Stromal cell of bone marrow (primary cell): ENCODE results near the gene SMCHD1.
"Not testable (repeated sequence)": the region's sequence is repeated elsewhere in the genome, so short reads cannot be mapped to it uniquely, and the experiment has no call there.

Experiments used
- DNase-seq: peaks from one replicate; pipeline ENCODE4 v3.0.0-alpha.2; 2012; ENCODE audit warnings: low read depth

Gene SMCHD1

GRCh38 chr18:2716394-2717326, 61.1 kb downstream of the SMCHD1 start:
- DNase-seq = no peak

DNA sequence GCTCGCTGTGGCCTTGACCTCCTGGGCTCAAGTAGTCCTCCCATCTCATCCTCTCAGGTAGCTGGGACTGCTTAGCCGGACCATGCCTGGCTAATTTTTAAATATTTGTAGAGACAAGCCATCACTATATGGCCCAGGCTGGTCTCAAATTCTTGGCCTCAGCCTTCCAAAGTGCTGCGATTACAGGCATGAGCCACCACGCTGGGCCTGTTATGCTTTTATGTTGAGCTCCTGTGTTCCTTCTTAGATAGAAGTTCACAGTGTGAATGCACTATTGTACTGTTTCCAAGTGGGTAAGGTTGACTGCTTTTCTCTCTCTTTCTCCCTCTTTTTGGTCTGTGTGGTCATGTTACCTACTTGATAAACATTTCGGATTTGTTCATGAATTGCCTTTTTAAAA, 61.9 kb downstream of the SMCHD1 start:
- no peak for DNase-seq

DNA sequence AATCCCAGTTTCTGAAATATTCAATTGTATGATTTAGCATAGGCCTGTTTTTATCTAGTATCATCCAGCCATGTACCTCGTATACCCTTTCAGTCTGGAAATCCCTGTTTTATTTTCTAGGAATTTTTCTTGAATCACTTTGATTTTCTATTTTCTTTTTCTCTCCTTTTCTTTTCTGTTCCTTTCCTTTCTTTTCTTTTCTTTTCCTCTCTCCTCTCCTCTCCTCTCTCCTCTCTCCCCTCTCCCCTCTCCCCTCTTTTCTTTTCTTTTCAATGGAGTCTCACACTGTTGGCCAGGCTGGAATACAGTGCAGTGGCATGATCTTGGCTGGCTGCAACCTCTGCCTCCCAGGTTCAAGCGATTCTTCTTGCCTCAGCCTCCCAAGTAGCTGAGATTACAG, 63.5 kb downstream of the SMCHD1 start:
- DNase-seq = no peak

DNA sequence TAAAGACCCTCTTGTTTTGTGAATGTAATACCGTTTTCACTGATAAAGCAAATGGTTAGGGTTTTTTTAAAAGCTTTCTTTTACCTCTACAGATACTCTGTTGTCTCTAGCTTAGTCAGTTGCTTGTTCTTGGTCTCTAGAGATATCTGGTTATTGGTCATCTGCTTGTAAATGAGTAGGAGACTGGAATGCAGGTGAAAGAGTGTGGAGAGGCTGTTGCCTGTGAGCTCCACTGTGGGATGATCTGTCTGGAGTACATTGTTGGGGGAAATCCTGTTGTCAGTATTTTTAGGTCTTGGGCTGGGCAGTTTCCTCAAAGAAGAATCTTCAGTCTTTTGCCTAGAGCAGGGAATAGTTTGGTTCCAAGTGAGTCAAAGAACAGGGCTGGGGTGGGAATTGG, 67.7 kb downstream of the SMCHD1 start:
- peak; percentile 1 for DNase-seq

- no peak for DNase-seq
Observed at GRCh38 chr18:2729757-2730156, 74.2 kb downstream of the SMCHD1 start.

GRCh38 chr18:2736823-2737222, 81.3 kb downstream of the SMCHD1 start:
- no peak for DNase-seq

GRCh38 chr18:2740082-2740481, 84.6 kb downstream of the SMCHD1 start:
- DNase-seq = not testable (repeated sequence)

DNA sequence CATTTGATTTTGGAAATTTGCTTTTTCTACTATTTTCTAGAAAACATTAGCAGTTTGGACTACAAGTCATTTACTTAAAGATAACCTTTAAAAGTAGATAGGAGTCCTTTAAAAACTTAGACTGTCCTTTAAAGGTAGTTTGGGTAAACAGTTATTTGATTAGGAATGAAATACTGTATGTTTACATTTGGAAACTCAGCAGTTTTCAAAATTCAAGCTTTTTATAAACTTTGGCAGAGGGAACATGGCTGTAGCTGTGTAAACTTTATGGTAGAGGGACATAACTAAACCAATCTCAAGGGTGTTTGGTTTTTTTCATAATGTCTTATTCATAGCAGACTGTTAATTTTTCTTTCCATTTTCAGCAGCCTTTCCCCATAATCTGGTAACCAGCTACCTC, 90.7 kb downstream of the SMCHD1 start:
- DNase-seq = no peak

DNA sequence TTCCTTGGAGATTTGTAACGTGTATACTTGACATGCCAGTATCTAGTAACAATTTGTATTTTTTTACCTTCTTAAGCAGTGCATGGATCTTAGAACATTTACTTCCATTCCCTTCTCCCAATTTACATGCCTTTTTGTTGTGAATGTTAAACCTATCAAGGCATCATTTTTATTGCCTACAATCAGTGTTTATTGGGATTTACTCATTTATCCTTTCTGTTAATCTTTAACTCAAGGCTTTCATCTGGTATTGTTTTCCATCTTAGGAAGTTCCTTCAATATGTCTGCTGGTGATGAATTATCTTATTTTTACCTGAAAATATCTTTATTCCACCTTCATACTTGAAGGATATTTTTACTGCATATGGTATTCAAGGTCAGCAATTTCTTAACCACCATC, 102.8 kb downstream of the SMCHD1 start:
- no peak for DNase-seq

GRCh38 chr18:2774669-2775068, 119.1 kb downstream of the SMCHD1 start:
- no peak for DNase-seq

GRCh38 chr18:2776601-2777000, 121.1 kb downstream of the SMCHD1 start:
- no peak for DNase-seq

GRCh38 chr18:2777241-2777640, 121.7 kb downstream of the SMCHD1 start:
- no peak for DNase-seq

GRCh38 chr18:2780750-2781149, 125.2 kb downstream of the SMCHD1 start:
- DNase-seq = no peak

DNA sequence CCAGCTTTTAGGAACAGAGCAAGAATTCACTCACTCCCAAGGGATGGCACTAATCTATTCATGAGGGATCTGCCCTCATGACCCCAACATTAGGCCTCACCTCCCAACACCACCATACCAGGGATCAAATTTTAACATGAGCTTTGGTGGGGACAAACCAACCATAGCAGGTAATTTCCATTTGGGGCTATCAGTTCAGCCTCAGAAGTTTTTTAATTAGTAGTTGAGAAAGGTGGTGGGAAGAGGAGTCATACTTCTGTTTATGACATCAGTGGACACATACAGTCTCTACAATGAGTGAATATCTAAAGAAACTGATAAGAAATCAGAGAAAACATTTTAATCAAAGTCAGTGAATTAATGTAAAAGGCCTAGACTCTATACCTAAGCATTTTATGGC, 131.7 kb downstream of the SMCHD1 start:
- no peak for DNase-seq

DNA sequence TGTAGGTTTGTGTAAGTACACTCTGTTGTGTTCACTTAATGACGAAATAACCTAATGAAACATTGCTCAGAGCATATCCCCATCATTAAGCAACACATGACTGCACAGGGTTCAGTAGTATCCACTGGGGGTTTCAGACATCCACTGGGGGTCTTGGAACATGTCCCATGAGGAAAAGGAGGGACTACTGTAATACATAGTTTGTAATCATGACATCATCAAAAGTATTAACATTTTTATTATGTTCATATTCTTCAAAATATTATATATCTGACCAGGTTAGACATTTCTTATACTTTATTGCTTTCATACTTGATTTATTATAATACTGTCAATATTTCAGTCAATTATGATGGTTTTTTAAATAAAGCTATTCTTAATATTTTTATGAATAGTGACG, 136.9 kb downstream of the SMCHD1 start:
- no peak for DNase-seq

GRCh38 chr18:2794159-2794558, 138.6 kb downstream of the SMCHD1 start:
- DNase-seq = no peak

GRCh38 chr18:2797951-2798350, 142.4 kb downstream of the SMCHD1 start:
- no peak for DNase-seq

DNA sequence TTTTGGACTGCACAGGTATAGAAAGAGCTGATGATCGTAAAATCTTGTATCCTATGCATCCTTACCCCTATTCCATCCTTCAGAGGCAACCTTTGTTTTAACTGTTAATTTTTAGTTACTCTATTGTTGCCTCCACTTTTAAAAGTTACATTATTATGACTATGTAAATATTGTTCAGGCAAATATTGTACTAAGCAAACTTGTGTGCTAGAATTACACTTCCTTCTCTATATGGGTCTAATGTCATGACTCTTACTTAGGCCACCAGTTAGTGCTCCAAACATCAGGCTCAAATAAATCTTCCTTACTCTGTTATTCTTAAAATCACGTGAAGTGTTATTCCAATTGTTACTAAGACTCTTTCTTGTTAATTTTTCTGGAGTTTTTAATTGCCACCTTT, 143.8 kb downstream of the SMCHD1 start:
- DNase-seq = no peak

DNA sequence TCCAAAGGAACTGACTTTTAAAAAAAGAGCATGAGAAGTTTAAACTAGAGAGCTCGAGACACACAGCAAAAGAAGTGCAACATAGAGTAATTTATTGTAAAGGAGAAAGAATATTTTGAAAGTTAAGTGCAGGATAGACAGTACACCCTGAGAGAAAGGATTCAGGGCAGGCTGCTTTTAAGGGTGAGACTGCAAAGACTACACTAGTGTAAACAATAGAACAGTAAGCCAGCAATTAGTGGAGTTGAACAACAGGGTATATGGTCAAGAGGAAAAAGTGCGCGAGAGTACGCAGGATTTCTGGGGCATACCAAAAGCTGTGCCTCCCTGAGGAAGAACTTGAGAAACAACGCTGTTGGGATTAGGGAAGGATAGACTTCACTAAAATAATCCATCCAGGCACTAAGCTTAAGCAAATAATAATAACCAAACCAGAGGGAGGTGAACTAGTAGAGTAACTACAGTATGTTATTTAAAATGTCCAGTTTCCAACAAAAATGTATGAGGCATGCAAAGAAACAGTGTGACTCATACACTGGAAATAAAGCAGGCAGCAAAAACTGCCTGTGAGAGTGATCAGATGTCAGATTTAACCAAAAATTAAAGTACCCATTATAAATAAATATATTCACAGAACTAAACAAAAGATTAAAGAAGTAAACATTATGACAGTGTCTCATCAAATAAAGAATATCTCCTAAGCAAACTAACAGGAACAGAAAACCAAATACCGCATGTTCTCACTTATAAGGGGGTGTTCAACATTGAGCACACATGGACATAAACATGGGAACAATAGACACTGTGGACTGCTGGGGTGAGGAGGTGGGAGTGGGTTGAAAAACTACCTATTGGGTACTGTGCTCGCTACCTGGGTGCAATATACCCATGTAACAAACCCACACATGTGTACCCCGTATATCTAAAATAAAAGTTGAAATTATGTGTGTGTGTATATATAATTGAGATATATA, 150.7 kb downstream of the SMCHD1 start:
- peak; percentile 59 for DNase-seq

DNA sequence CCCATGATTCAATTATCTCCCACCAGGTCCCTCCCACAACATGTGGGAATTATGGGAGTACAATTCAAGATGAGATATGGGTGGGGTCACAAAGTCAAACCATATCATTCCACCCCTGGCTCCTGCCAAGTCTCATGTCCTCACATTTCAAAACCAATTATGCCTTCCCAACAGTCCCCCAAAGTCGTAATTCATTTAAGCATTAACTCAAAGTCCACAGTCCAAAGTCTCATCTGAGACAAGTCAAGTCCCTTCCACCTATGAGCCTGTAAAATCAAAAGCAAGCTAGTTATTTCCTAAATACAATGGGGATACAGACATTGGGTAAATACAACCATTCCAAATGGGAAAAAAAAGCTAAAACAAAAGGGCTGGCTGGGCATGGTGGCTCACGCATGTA, 153.1 kb downstream of the SMCHD1 start:
- not testable (repeated sequence) for DNase-seq

GRCh38 chr18:2809666-2810183, 154.2 kb downstream of the SMCHD1 start:
- not testable (repeated sequence) for DNase-seq

DNA sequence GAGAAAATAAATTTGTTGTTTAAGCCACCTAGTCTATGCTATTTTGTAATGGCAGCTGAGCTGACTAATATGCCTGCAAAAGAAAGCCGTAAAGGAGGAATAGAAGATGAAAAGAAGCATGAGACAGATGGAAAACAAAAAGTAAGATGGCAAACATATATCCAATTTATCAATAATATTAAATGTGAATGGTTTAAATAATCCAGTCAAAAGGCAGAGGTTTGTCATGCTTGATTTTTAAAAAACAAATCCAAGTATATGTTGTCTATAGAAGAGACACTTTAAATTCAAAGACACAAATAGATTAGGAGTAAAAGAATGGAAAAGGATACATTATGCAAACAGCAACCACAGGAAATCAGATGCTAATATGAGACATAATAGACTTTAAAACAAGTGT, 155.9 kb downstream of the SMCHD1 start:
- no peak for DNase-seq

DNA sequence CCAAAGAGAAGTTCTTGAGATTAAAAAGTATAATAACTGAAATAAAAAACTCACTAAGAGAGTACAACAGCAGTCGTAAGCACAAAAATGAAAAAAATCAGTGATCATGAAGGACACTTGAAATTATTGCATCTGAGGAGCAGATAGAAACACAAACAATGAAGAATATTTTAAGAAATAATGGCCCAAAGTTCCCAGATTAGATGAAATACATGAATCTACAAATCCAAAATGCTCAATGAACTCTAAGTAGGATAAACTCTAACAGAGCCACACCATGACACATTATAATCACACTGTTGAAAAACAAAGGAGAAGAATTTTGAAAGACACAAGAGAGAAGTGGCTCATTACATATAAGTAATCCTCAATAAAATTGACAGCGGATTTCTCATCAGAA, 159.4 kb downstream of the SMCHD1 start:
- DNase-seq = no peak
